Epithelial cell of prostate (primary cell): ENCODE data around the gene UBAC2.
"Not testable (repeated sequence)": the region's sequence is repeated elsewhere in the genome, so short reads cannot be mapped to it uniquely, and the experiment has no call there.

ENCODE experiments used
- DNase-seq: peaks from one replicate; pipeline ENCODE4 v3.0.0-alpha.2; 2011; ENCODE audit warnings: low read depth, low spot score
- H3K27ac ChIP-seq: fragments of 450-650 bp; 2 replicates; pipeline ENCODE4 v1.5.1; 2017; ENCODE audit warnings: mild to moderate bottlenecking

The UBAC2 gene

GRCh38 chr13:99211421-99212035 is 10.9 kb downstream of the UBAC2 start:
- no peak for DNase-seq
- H3K27ac ChIP-seq, result no peak overlapping the region

DNA sequence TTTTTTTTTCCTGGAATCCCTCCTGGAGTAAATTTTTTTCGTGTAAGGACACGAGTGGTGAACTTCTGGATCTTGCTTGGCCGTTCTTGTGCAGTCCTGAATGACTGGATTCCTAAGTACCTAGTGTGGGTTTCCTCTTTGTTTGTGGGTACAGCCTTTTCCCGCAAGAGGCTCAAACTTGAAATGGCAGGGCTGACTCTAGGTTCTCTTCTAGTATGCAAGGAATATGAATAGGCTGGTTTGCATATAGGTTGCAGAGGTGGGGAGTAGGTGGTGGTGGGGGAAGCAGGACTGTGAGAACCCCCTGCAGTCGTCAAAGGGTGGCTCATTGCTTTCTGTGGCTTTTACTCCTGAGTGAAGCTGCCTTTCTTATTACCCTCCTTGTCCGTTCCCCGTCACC is 13.6 kb downstream of the UBAC2 start:
- H3K27ac ChIP-seq, result no peak overlapping the region
- no peak for DNase-seq

DNA sequence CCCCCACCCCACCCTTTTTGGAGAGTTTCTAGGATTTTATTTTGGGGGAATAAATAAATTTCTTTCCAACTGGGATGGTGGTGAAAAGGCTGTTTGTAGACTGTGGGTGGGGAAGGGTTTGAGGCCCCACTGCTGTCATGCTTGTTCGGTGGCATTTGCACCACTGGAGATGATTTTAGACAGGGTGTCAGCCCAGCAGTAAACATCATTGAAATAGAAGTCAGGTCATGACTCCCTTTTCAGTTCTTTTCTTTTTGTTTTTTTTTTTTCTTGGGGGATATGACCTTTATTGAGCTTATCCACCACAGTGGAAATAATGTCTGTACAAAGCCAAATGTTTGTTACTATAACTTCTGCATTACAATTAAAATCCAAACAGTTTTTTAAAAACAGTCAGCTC is 14.1 kb downstream of the UBAC2 start:
- no peak for DNase-seq
- no peak overlapping the region for H3K27ac ChIP-seq

DNA sequence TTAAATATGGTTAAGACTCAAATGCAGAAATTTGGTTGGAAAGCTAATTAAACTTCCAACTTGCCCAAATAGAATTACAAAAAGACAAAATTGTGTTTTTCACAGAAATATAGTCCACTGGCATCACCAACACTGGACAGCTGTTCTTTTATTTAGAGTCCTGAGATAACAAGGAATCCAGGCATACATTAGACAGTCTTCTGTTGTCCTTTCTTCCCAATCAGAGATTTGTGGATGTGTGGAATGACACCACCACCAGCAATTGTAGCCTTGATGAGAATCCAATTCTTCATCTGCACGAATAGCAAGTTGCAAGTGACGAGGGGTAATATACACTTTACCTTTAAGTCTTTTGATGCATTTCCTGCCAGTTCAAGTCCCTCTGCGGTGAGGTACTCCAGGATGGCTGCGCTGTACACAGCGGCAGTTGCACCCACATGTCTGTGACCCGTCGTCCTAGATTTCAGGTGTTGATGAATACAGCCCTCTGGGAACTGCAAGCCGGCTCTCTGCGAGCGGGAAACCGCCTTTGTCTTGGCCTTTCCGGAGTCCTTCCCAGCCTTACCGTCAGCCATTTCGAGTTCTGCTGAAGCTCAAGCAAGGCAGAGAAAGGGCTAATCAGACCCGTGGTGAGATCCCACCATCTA is 14.7 kb downstream of the UBAC2 start:
- H3K27ac ChIP-seq, result no peak overlapping the region
- no peak for DNase-seq

GRCh38 chr13:99217461-99218110 is 16.9 kb downstream of the UBAC2 start:
- H3K27ac ChIP-seq, result no peak overlapping the region
- no peak for DNase-seq

GRCh38 chr13:99218126-99218525 is 17.5 kb downstream of the UBAC2 start:
- no peak overlapping the region for H3K27ac ChIP-seq
- DNase-seq, result no peak

GRCh38 chr13:99218545-99218944 is 17.9 kb downstream of the UBAC2 start:
- no peak for DNase-seq
- H3K27ac ChIP-seq, result no peak overlapping the region

- DNase-seq, result no peak
- H3K27ac ChIP-seq, result no peak overlapping the region
Observed at GRCh38 chr13:99218969-99219368, 18.3 kb downstream of the UBAC2 start.

DNA sequence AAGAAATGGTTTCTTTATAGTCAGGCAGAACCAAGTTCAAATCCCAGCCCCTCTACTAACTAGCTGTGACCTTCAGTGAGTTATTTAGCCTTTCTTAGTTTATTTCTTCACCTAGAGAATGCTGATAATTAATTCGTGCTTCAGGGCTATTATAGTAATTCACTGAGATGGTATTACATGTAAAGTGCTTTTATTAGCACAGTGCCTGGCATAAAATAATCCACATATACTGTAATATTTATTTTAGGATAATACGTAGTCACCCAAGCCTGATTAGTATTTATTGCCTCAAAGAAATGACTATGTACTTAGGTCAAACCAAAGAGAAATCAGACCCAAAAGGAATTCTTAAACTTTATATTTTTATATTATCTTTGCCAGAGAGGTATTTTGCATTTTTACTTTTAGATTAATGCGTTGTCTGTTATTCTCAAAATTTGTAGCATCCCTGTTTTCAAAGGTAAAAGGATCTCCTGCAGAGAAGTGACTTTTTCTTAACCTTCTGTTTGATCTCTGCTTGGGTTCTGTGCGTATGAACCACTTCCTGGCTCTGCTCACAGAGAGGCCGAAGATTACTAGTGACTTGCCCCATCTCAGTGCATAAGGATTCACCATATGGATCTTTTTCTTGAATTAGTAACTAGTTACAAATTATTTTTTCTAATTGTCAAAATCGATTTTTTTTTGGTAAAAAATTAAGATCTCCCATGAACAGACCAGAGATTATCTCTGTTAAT is 19.7 kb downstream of the UBAC2 start:
- no peak overlapping the region for H3K27ac ChIP-seq
- DNase-seq, result no peak

GRCh38 chr13:99221567-99222239 is 21.0 kb downstream of the UBAC2 start:
- H3K27ac ChIP-seq, result no peak overlapping the region
- no peak for DNase-seq

DNA sequence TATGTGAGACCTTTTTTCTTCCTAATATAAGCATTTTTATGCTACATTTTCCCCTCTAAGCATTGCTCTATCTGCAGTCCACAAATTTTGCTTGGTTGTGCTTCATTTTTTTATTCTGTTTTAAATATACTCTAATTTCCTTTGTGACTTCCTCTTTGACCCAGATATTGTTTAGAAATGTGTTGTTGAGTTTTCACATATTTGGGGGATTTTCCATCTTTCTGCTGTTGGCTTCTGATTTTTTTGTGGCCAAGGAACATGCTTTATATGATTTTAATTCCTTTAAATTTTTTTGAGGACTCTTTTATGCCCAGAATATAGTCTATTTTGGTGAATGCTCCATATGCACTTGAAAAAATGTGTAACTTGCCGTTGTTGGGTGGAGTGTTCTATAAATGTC is 22.9 kb downstream of the UBAC2 start:
- no peak overlapping the region for H3K27ac ChIP-seq

GRCh38 chr13:99224021-99224420 is 23.4 kb downstream of the UBAC2 start:
- no peak for DNase-seq

More for the DNA sequence above, 22.9 kb downstream of the UBAC2 start:
- DNase-seq, result no peak

GRCh38 chr13:99225078-99225477 is 24.4 kb downstream of the UBAC2 start:
- no peak overlapping the region for H3K27ac ChIP-seq
- DNase-seq, result no peak

More at GRCh38 chr13:99224021-99224420, 23.4 kb downstream of the UBAC2 start:
- no peak overlapping the region for H3K27ac ChIP-seq

- no peak for DNase-seq
- H3K27ac ChIP-seq, result no peak overlapping the region
Observed at GRCh38 chr13:99226513-99226912, 25.9 kb downstream of the UBAC2 start.

GRCh38 chr13:99227331-99227900 is 26.8 kb downstream of the UBAC2 start:
- peak overlapping the region; percentile 47 for H3K27ac ChIP-seq
- DNase-seq, result no peak

- peak overlapping the region; percentile 47 for H3K27ac ChIP-seq
- DNase-seq, result no peak
Observed at GRCh38 chr13:99227909-99228688, 27.4 kb downstream of the UBAC2 start.

DNA sequence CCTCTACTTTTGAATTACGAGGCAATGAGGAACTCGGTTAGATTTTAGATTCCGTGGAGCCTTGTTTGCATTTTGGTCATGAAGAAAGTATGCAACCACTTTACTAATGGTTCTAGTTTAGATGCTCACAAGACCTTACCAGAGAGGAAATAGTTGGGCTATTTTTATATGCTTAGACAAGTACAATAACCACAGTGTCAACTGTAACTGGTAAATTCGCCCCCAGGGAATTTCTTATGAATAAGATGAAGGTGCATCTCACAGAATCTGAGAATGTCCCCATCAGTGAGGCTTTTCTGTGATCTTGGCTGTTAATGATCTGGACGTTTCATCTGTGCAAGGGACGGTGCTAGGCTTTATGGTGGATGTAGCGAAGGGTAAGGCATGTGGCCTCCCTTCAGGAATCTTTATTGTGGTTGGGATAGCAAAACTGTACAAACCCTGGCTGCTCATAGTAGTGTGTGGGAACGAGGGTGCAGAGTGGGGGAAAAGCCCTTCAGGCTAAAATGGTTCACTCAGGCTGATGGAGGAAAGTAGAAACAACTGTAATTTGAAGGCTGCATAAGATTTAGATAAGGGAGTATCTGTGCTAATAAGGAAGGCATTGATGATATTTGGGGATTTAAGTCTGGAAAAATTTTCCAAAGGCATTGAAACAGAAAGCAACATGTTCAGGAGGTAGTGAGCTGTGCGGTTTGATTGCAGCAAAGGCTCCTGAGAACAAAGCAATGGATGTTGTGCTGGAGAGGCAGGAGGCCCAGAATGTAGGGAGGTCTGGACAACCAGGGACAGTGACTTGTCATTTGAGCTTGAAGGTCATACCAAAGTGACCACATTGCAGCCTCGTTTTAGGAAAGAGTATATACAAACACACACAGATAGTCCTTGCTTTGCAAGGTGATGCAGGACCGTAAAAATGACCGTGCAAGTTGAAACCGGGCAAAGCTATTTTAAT is 28.4 kb downstream of the UBAC2 start:
- H3K27ac ChIP-seq, result peak overlapping the region; percentile 47
- DNase-seq, result peak; percentile 63

DNA sequence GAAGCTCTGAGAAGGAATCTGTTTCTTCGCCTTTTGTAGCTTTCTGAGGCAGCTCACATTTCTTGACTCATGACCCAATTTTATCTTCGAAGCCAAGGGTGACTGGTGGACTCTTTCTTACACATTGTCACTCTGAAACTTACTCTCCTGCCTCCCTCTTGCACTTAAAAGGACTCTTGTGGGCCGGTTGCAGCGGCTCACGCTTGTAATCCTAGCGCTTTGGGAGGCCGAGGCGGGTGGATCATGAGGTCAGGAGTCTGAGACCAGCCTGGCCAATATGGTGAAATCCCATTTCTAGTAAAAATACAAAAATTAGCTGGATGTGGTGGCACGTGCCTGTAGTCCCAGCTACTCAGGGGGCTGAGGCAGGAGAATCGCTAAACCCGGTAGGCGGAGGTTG is 29.9 kb downstream of the UBAC2 start:
- not testable (repeated sequence) for H3K27ac ChIP-seq, DNase-seq
